HEK293T (cell line): Measurements from ENCODE around the gene WBP1L.

Source experiments
- CTCF ChIA-PET: fragments of 350-600 bp; formaldehyde crosslinking; extraction: SDS; loops from one replicate; lab custom pipeline; 2021; ENCODE audit warnings: antibody characterized with exemption, inconsistent platforms; lab: Yijun Ruan, JAX
- POLR2A ChIA-PET: fragments of 350-600 bp; formaldehyde crosslinking; extraction: SDS; loops from one replicate; lab custom pipeline; 2020; ENCODE audit warnings: antibody characterized with exemption, inconsistent platforms; lab: Yijun Ruan, JAX
- DNase-seq: peaks from one replicate; pipeline ENCODE4 v3.0.0; 2012; ENCODE audit warnings: mixed read lengths; ENCODE audit errors: extremely low spot score
- ARNT ChIP-seq: fragments of 450-650 bp; IDR thresholded peaks from 2 replicates; pipeline ENCODE4 v1.6.1; 2017; ENCODE audit warnings: mild to moderate bottlenecking
- BHLHE40 ChIP-seq: fragments of 450-650 bp; IDR thresholded peaks from 2 replicates; pipeline ENCODE4 v1.6.1; 2016; ENCODE audit warnings: mild to moderate bottlenecking, moderate library complexity, borderline replicate concordance
- CTBP1 ChIP-seq: fragments of 450-650 bp; IDR thresholded peaks from 2 replicates; pipeline ENCODE4 v1.6.1; 2016; ENCODE audit warnings: borderline replicate concordance
- ELF4 ChIP-seq: fragments of 450-650 bp; IDR thresholded peaks from 2 replicates; pipeline ENCODE4 v1.6.1; 2017; ENCODE audit warnings: antibody characterized with exemption
- FOXA1 ChIP-seq: fragments of 450-650 bp; IDR thresholded peaks from 2 replicates; pipeline ENCODE4 v1.6.1; 2016; ENCODE audit warnings: mild to moderate bottlenecking
- FOXK2 ChIP-seq: fragments of 450-650 bp; IDR thresholded peaks from 2 replicates; pipeline ENCODE4 v1.6.1; 2016; ENCODE audit warnings: mild to moderate bottlenecking
- FOXM1 ChIP-seq: fragments of 450-650 bp; IDR thresholded peaks from 2 replicates; pipeline ENCODE4 v1.6.1; 2017; ENCODE audit warnings: mild to moderate bottlenecking, borderline replicate concordance
- HDGF ChIP-seq: fragments of 450-650 bp; IDR thresholded peaks from 2 replicates; pipeline ENCODE4 v1.6.1; 2017; ENCODE audit warnings: antibody characterized with exemption, borderline replicate concordance
- L3MBTL2 ChIP-seq: fragments of 450-650 bp; conservative IDR thresholded peaks from 2 replicates; pipeline ENCODE4 v1.6.1; 2016; ENCODE audit warnings: mild to moderate bottlenecking
- LEF1 ChIP-seq: fragments of 450-650 bp; IDR thresholded peaks from 2 replicates; pipeline ENCODE4 v1.6.1; 2017; ENCODE audit warnings: mild to moderate bottlenecking, borderline replicate concordance
- NFRKB ChIP-seq: fragments of 450-650 bp; IDR thresholded peaks from 2 replicates; pipeline ENCODE4 v1.6.1; 2016; ENCODE audit warnings: mild to moderate bottlenecking, moderate library complexity
- PKNOX1 ChIP-seq: fragments of 450-650 bp; IDR thresholded peaks from 2 replicates; pipeline ENCODE4 v1.6.1; 2016
- SP1 ChIP-seq: fragments of 450-650 bp; IDR thresholded peaks from 2 replicates; pipeline ENCODE4 v1.6.1; 2017
- SUZ12 ChIP-seq: fragments of 450-650 bp; IDR thresholded peaks from 2 replicates; pipeline ENCODE4 v1.6.1; 2016; ENCODE audit warnings: mild to moderate bottlenecking
- TARDBP ChIP-seq: fragments of 450-650 bp; IDR thresholded peaks from 2 replicates; pipeline ENCODE4 v1.6.1; 2016
- ZNF384 ChIP-seq: fragments of 450-650 bp; IDR thresholded peaks from 2 replicates; pipeline ENCODE4 v1.6.1; 2016

The WBP1L gene

GRCh38 chr10:102799691-102800471, 56.1 kb downstream of the WBP1L start:
- TF ChIP-seq SUZ12 (no peak), SP1 (no peak), ZNF384 (no peak), LEF1 (no peak), FOXK2 (no peak), BHLHE40 (no peak), L3MBTL2 (no peak), CTBP1 (no peak), PKNOX1 (no peak), ARNT (no peak), HDGF (no peak), TARDBP (no peak), FOXM1 (no peak), ELF4 (no peak), NFRKB (no peak), FOXA1 (no peak)
- ChIA-PET POLR2A (no interaction called here), CTCF (no interaction called here)
- no peak for DNase-seq

- CTCF ChIA-PET: no interaction called here
- POLR2A ChIA-PET: no interaction called here
- TF ChIP-seq TARDBP: no peak
- TF ChIP-seq PKNOX1: no peak
- no peak for DNase-seq
Observed at GRCh38 chr10:102800611-102801335, 57.0 kb downstream of the WBP1L start.

GRCh38 chr10:102801496-102801895, 57.7 kb downstream of the WBP1L start:
- TF ChIP-seq FOXM1: no peak
- TF ChIP-seq FOXA1: no peak
- no peak for TF ChIP-seq ARNT
- TF ChIP-seq HDGF: no peak
- TF ChIP-seq BHLHE40: no peak
- TF ChIP-seq CTBP1: no peak
- no peak for TF ChIP-seq FOXK2
- TF ChIP-seq LEF1: no peak
- TF ChIP-seq PKNOX1: no peak
- TF ChIP-seq NFRKB: no peak
- TF ChIP-seq ZNF384: no peak
- TF ChIP-seq TARDBP: no peak
- no peak for TF ChIP-seq L3MBTL2
- no peak for TF ChIP-seq SUZ12
- TF ChIP-seq SP1: no peak
- ChIA-PET CTCF (no interaction called here), POLR2A (no interaction called here)
- DNase-seq: no peak

GRCh38 chr10:102801978-102802377, 58.2 kb downstream of the WBP1L start:
- CTCF ChIA-PET: no interaction called here
- TF ChIP-seq L3MBTL2: no peak
- DNase-seq: no peak
- POLR2A ChIA-PET: no interaction called here

GRCh38 chr10:102802920-102803534, 59.3 kb downstream of the WBP1L start:
- DNase-seq: no peak
- TF ChIP-seq FOXM1 (no peak), ELF4 (no peak), NFRKB (no peak), LEF1 (no peak), PKNOX1 (no peak), HDGF (no peak), SUZ12 (no peak), TARDBP (no peak), ZNF384 (no peak), CTBP1 (no peak), BHLHE40 (no peak), FOXA1 (no peak), SP1 (no peak), L3MBTL2 (no peak), ARNT (no peak), FOXK2 (no peak)
- ChIA-PET CTCF (no interaction called here), POLR2A (no interaction called here)
